LoVo (cell line): ENCODE results near the gene PLEK.
"Not testable (repeated sequence)": the region's sequence is repeated elsewhere in the genome, so short reads cannot be mapped to it uniquely, and the experiment has no call there.

ENCODE experiments used
- DNase-seq: peaks from one replicate; pipeline ENCODE4 v3.0.0-alpha.2; 2016; ENCODE audit warnings: low spot score

The PLEK gene, protein sequence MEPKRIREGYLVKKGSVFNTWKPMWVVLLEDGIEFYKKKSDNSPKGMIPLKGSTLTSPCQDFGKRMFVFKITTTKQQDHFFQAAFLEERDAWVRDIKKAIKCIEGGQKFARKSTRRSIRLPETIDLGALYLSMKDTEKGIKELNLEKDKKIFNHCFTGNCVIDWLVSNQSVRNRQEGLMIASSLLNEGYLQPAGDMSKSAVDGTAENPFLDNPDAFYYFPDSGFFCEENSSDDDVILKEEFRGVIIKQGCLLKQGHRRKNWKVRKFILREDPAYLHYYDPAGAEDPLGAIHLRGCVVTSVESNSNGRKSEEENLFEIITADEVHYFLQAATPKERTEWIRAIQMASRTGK

DNA sequence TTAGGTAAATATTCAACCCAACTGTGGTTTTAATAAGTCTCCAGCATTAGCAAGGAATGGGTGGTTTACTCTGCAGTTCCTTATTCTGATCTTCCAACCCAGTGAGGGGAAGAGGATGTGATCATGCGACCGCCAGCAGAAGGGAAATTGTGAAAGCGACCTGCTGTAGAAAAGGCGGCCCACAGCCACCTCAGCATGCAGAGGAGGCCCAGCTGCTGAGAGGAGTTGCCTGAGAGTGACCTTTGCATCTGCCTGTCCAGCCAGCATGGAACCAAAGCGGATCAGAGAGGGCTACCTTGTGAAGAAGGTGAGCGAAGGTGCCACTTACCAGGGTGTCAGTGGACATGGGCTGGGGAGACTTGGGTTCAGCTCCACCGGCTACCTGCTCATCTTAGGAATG lies at the start of gene PLEK:
Gene PLEK, plus strand, starts transcription at position 196 of the 400 bp plus-strand sequence. Its CDS starts 70 bp downstream, at position 266.
- no peak for DNase-seq

DNA sequence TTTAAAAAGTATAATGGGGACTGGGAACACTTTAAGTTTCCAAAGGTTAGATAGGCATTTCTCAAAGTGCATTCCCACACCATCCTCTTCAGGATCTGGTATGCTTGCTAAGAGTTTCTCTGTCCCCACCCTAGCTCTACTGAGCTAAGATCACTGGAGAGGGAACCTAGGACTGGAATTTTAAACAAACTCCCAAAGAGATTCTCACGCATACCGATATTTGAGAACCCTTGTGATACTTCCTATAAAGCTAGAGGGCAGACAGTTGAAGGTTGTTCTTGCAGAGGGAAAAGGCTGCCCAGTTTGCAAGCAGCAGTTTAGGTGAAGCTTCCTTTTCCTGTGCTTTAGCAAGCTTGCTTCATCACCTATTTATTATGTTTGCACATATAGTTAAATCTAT lies 49.0 kb upstream of the PLEK start:
- no peak for DNase-seq

DNA sequence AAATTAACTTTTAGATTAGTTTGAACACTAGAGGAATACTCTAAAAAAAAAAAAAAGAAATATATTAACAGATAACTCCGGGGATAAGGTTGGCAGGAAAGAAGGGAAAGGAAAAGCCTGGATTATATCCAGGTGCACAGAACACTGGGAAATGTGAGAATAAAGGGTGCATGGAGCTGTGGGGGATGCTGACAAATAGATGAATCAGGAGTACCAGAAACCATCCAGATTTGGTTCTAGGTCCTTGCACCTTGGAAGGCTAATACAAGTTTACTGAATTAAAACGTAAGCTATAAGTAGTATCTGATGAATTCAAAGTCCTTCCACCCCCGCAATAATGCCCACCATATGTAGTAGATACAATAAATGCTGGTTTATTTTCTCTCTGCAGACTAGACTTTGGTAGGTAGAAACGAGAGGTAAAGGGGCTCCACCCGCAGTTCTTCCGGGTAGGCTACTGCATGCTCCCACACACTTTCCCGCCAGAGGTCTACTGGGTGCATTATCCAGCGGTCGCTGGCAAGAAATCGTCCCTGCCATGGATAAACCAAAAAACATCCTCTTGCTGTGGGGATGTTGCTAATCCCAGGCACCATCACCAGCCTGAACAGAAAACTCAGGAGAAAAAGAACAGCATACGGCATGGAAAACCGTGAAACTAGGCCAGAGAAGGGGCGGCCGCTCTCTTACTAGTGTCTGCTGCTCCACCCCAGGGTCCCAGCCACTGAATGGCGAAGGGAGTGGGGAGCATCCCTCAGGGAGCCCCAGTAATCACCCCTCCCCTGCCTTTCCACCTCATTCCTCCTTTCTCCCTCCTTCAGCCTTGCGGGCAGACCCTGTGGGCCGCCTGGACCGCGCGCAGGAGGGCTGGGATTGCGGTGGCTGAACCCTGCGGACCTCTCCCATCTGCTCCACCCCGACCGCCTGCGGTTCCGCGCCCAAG lies 46.8 kb upstream of the PLEK start:
- DNase-seq: no peak

DNA sequence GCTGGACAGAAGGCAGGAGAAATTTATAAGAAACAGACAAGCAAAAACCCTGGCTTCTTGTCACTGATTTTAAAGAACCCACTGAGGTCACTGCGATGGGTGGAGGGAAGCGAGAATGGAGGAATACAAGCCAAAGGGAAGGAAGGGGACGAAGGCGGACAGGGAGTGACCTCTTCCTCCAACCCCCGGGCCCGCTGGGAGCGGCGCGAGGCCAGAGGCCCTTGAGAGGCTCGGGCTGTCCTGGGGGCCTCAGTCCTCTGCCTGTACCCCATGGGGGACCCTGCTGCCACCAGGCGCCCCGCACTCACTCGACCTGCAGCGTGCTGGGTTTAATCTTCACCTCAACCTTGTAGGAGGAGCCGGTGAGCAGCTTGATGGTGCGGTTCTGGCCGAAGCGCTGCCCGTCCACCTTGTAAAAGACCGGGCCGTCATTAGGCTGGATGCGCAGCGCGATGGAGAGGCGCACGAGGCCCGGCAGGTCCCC lies 46.1 kb upstream of the PLEK start:
- no peak for DNase-seq

DNA sequence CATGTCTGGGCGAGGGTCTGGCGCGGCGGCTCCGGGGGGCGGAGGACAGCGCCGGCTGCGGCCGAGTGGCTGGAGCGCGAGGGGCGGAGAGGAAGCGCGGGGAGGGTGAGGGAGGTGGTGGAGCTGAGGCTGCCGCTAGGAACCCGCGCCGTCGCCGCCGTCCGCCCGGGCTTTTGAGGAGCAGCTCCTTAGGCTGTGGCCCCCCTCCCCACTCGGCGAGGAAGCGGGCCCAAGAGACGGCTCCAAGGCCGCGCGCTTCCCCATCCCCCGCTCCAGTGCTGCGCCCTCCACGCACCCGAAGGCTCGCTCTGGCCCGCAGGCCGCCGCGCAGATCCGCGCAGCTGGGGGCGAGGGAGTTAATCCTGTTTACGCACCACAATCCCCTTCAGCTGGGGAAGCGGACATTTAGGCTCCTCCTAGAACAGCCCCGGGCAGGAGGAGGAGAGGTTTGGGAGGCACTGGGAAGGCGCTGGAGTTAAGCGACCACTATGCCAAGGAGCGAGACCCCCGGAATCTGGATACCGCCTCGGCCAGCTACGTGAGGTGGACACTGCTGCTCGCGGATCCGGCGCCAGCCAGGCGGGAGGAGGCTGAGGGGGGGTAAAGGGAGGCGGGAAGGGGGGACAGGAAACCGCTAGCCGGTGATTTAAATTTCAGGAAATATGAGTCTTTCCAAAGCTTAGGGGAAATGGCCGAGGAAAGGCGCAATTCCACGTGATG lies 45.5 kb upstream of the PLEK start, which contains the start of gene CNRIP1:
Gene CNRIP1, minus strand, starts transcription at position 552 of the 720 bp plus-strand sequence. Its CDS starts 549 bp downstream, at position 3.
- DNase-seq: no peak

DNA sequence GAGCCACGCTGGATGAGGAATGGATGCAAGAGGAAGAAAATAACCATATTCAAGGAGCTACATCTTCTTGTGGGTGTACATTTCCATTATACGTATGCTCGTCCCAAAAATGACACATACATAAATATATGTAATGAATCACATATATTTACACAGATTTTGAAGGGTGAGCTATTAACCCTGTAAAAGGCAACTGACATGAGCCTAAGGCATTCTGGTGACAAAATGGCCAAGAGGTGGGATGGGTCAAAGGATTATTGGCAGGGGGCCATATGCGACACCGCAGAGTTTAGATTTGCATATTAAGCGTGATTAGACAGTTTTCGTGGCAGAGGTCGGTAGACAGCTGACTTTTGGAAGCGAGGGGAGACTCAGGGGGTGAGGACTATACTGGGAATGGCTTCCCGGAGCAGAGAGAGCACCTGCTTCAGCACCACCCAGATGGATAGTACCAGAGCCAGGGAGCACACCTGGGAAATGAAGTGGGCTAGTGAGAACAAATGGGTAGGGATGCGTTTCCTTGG lies 44.9 kb upstream of the PLEK start:
- DNase-seq: no peak

DNA sequence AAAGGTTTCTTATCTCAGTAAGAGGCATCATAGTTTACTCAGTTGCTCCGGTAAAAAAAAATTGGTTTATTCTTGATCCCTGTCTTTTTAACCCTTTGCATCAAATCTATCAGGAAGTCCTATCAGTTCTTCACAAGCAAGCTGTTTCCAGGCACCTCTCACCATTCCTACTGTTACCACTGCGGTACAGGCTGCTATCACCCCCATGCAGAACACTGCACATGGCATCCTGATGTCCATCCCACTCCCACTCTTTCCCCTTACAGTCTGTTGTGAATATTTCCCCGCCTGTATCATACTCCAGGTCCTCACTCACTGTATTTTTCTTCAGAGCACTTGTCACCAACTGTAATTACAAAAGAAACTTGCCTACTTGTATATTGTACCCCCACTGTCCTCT lies 40.0 kb upstream of the PLEK start:
- no peak for DNase-seq

DNA sequence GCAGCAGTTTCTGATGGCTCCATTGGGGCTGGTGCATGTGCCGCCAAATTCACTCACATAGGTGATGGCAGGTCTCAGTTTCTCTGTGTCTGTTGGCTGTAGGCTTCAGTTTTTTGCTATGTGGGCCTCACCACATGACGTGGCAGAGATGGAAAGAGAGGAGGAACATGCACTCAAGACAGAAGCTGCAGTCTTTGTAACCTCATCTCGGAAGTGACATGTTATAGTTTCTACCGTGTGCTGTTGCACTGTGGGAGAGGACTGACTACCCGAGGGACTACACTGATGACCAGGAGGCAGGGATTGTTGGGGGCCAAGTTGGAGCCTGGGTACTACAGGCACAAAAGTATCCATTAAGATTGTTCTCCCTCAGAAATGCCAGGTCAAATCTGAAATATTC lies 36.2 kb upstream of the PLEK start:
- no peak for DNase-seq

DNA sequence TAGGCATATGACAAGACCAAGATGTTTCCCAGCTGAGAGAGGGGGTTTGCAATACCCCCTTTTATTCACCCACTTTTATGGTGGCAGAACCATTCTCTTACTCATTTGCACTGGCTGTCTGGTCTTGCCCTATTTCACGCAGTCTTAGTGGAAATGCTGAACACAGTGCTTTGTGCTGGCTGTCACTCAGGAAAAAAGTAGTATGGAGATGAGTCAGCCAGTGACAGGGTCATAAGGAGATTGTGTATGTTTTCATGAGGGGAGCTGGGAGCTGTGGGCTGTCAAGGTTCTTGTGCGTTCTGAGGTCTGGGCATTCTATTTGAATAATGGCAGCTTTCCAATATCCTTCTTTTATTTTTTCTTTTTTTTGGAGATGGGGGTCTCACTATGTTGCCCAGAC lies 34.4 kb upstream of the PLEK start:
- DNase-seq: no peak

DNA sequence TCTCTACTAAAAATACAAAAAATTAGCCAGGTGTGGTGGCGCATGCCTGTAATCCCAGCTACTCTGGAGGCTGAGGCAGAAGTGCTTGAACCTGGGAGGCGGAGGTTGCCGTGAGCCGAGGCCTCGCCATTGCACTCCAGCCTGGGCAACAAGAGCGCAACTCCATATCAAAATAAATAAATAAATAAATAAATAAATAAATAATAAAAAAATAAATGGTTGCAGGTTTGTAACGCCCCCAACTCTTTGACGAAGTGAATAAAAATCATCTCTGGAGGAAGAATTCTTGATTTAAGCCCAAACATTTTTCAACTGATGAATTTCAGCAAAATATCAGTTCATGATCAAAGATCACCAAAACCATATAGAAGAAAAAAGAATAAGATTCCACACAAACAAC lies 32.1 kb upstream of the PLEK start:
- no peak for DNase-seq

DNA sequence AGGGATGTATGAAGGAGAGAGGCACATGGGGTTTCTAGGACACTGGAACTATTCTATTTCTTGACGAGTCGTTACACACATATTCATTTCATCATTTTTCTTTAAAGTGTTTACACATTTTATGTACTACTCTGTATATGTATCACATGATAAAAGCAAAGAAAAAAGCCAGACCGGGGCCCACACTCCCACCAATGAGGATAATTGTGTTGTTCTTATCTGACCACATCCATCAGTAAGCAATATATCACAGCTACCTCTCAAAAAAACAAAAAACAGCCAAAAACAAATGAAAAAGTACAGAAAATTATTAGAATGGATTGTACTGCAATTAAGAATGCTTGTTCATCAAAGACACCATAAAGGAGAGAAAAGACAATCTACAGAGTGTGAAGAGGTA lies 31.2 kb upstream of the PLEK start:
- no peak for DNase-seq

DNA sequence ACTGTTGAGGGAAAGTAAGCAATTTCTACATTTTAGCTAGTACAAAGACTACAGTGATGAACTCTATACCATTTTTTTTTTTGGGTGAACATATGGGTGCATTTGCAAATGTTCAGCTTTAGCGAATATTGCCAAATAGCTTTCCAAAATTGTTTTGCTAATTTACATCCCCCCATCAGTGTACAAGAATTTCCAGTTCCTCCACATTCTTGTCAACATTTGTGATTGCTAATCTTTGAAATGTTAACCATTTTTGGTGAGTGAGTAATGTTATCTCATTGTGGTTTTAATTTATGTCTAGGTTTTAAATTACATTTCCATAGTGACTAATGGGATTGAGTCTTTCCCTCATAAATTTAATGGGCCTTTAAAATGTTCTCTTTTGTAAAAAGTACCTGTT lies 28.9 kb upstream of the PLEK start:
- DNase-seq: no peak

DNA sequence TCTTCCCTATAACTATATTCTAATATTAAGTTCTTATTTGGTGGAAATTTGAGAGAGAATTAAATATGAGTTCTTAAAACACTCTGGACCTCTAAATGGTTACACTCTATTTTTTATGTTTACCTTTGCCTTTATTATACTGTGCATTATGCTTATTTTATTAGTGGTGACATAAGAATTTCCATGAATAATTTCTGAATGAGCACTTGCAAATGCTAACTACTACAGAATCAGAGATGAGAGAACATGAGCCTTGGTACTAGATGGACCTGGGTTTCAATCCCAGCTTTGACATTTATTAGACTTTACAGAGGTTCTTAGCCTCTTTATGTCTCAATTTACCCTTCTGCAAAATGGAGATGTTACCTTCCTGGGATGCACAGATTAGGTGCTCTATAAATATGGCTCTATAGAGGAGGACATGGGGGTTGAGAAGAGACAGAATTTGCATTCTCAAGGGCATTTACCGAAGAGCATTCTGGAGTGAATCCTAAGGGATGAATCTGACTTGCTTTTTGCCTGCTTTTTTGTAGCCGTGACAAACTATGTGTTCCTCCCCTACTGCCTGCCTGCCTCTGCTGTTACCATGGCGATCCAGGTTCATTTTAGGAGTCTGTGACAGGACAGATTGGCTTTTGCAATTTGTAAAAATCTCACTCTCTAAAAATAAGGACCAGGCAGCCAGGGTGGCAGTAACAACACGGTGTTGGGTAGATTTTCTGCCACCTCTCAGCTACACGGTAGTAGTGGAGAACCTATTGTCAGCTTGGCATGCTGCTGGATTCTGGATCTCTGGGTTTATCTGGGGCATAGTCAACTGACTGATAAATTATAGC lies 24.6 kb upstream of the PLEK start:
- DNase-seq: no peak

DNA sequence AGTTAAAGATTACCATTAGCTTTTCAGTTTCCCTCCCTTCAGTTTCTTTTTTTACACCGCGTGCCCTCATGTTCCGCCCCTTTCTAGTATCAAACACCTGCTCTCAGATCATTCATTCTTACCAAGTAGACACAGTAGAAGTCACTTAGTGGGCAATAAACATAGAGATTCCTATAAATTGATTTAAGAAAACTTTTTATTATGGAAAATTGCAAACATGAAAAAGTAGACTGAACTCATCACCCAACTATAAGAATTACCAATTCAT lies 24.1 kb upstream of the PLEK start:
- DNase-seq: no peak

DNA sequence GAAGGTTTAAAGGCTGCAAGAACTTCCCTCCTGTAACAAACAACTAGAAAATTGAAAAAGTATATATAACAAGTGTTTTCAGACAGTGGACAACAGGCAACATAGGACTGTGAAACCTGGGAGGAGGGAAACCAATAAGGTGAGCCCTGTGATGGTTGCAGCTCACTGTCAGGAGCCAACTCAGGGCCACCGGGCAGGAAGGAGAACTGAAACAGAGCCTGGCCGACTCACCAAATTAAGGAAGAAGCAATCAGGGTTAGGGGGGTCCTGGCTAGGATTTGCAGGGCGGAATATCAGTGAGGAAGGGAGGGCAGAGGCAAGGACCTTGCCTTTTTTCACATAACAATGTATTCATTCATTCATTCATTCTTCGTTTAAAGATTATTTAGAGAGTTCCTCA lies 23.5 kb upstream of the PLEK start:
- DNase-seq: no peak

DNA sequence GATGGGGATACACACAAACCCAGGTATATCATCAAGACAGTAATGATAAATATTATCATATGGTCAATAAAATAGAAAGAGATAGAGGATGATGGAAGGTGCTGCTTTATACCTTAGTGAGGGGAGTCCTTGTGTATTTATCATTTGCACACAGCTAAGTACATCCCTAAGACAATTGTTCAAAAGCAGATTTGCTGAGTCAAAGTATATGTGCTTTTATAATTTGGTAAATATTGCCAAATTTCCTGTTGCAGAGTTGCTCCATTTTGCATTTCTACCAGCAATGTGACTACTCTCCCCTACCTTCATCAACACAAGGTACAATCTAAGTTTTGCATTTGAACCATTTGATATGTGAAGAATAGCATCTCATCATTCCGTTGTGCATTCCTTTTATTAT lies 22.6 kb upstream of the PLEK start:
- no peak for DNase-seq

DNA sequence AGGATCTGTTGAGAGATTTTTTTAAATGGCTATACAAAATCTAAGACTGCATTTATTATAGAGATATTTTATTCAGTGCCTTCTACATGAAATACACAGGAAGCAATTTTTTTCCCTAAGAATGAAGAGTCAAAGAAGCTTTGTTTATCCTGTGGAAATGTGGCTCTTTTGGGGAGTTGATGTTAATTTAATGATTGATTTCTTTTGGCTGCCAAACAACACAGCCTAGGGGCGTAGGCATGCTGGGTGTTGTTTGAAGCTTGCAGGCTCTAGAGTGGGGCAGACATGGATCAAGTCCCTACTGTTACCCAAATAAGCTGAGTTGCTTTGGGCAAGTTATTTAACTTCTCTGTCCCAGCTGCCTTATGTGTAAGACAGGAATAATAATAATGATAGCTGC lies 21.1 kb upstream of the PLEK start:
- no peak for DNase-seq

DNA sequence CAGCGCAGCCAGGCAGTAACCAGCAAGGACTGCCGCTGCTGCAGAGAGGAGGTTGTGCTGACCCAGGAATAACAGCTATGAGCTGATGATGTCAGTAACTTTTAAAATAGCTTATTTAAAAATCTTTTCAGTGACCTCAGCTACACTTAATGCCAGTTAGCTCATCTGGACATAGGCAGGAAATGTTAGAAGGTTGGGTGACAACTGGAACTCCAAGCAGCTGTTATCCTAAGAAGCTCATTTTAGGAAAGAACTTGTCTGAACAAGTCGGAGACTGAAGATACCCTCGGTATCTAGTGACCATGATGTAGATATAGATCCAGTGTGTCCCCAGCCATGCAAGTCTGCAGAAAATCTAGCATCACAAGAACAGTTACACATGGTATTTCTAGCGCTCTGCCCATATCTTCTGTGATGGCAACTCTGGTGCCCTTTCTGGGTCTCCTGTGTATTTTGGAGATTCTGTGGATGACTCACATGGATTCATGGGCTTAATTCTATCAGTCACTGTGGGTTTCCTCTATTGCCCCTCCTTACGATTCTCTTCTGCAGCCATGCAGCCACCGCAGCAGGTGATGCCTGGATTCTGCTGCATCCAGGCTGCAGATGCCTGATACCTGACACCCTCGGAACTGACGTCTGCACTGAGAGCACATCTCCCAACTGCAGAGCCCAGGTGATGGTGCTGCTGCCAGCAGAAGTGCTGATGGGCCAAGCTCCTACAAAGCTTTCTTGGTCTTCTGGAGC lies 19.8 kb upstream of the PLEK start:
- no peak for DNase-seq

DNA sequence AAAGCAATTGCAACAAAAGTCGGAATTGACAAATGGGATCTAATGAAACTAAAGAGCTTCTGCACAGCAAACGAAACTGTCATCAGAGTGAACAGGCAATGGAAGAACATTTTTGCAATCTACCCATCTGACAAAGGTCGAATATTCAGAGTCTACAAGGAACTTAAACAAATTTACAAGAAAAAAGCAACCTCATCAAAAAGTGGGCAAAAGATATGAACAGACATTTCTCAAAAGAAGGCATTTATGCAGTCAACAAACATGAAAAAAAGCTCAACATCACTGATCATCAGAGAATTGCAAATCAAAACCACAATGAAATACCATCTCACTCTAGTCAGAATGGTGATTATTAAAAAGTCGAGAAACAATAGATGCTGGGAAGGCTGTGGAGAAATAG lies 16.0 kb upstream of the PLEK start:
- not testable (repeated sequence) for DNase-seq

DNA sequence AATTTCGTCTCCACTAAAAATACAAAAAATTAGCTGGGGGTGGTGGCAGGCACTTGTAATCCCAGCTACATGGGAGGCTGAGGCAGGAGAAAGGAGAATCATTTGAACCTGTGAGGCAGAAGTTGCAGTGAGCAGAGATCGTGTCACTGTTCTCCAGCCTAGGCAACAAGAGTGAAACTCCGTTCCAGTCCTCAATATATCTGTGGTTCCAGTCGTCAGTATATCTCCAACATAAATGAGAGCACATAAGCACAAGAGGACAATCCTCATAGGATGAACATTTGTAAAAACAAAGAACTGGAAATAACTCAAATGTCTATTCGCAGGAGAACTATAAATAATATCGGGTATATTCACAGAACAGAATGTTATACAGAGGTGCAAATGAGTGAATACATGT lies 13.1 kb upstream of the PLEK start:
- DNase-seq: no peak
